GM21381 (cell line): Measurements from ENCODE around the gene IRS2.
"Not testable (repeated sequence)": the region's sequence is repeated elsewhere in the genome, so short reads cannot be mapped to it uniquely, and the experiment has no call there.

Source experiments
- ATAC-seq: cut with Tn5 transposase; IDR thresholded peaks from one replicate; pipeline ENCODE4 v1.9.1; 2021; ENCODE audit warnings: mild to moderate bottlenecking, moderate library complexity; ENCODE audit not compliant: unreplicated experiment

Gene IRS2

GRCh38 chr13:109737606-109738005 is 48.8 kb downstream of the IRS2 start:
- ATAC-seq: no peak

- ATAC-seq: no peak
These were observed 49.3 kb downstream of the IRS2 start for GRCh38 chr13:109737046-109737573.

- no peak for ATAC-seq
These were observed 50.9 kb downstream of the IRS2 start for GRCh38 chr13:109735436-109735966.

- ATAC-seq: no peak
These were observed 52.2 kb downstream of the IRS2 start for GRCh38 chr13:109734002-109734785.

- no peak for ATAC-seq
These were observed 52.8 kb downstream of the IRS2 start for GRCh38 chr13:109733550-109733949.

GRCh38 chr13:109732470-109733170 is 53.8 kb downstream of the IRS2 start:
- not testable (repeated sequence) for ATAC-seq

GRCh38 chr13:109730812-109731335 is 55.5 kb downstream of the IRS2 start:
- ATAC-seq: no peak

- ATAC-seq: no peak
These were observed 57.3 kb downstream of the IRS2 start for GRCh38 chr13:109728791-109729731.

GRCh38 chr13:109728061-109728460 is 58.3 kb downstream of the IRS2 start:
- ATAC-seq: no peak

GRCh38 chr13:109727251-109727650 is 59.1 kb downstream of the IRS2 start:
- no peak for ATAC-seq

GRCh38 chr13:109725995-109726637 is 60.3 kb downstream of the IRS2 start:
- no peak for ATAC-seq

- no peak for ATAC-seq
These were observed 61.1 kb downstream of the IRS2 start for GRCh38 chr13:109725297-109725696.

- no peak for ATAC-seq
These were observed 61.8 kb downstream of the IRS2 start for GRCh38 chr13:109724603-109725002.

- ATAC-seq: no peak
These were observed 63.3 kb downstream of the IRS2 start for GRCh38 chr13:109723046-109723445.

GRCh38 chr13:109722068-109722467 is 64.3 kb downstream of the IRS2 start:
- no peak for ATAC-seq

- ATAC-seq: no peak
These were observed 65.6 kb downstream of the IRS2 start for GRCh38 chr13:109720758-109721184.

- ATAC-seq: no peak
These were observed 66.3 kb downstream of the IRS2 start for GRCh38 chr13:109719962-109720646.

GRCh38 chr13:109718726-109719125 is 67.7 kb downstream of the IRS2 start:
- ATAC-seq: no peak

- ATAC-seq: no peak
These were observed 68.7 kb downstream of the IRS2 start for GRCh38 chr13:109717686-109718085.
